Measurements from ENCODE around the gene SNRNP200.
A peak's percentile ranks its signal among the peaks of the same experiment; 100 is the strongest.

SNRNP200 gene

GRCh38 chr2:96305091-96305978 is at the start of gene SNRNP200:
SNRNP200 (minus strand) TSS chr2:96305546; CDS start chr2:96305437, 109 bp downstream.
- DNase-seq = peak; percentile 89

- no peak for DNase-seq
Observed at GRCh38 chr2:96354492-96354891, 49.1 kb upstream of the SNRNP200 start.

- peak; percentile 32 for DNase-seq
Observed at GRCh38 chr2:96353606-96354101, 48.3 kb upstream of the SNRNP200 start.

- no peak for DNase-seq
Observed at GRCh38 chr2:96353032-96353561, 47.8 kb upstream of the SNRNP200 start.

- no peak for DNase-seq
Observed at GRCh38 chr2:96347395-96347794, 42.0 kb upstream of the SNRNP200 start.

GRCh38 chr2:96345868-96346462 is 40.6 kb upstream of the SNRNP200 start:
- DNase-seq = peak; percentile 55

GRCh38 chr2:96345438-96345837 is 40.1 kb upstream of the SNRNP200 start:
- DNase-seq = peak; percentile 37

- peak; percentile 80 for DNase-seq
Observed at GRCh38 chr2:96344011-96344410, 38.7 kb upstream of the SNRNP200 start.

- DNase-seq = no peak
Observed at GRCh38 chr2:96342085-96342484, 36.7 kb upstream of the SNRNP200 start.

- DNase-seq = no peak
Observed at GRCh38 chr2:96341641-96342040, 36.3 kb upstream of the SNRNP200 start.

- peak; percentile 45 for DNase-seq
Observed at GRCh38 chr2:96340493-96341414, 35.4 kb upstream of the SNRNP200 start.

- peak; percentile 86 for DNase-seq
Observed at GRCh38 chr2:96336873-96337272, 31.5 kb upstream of the SNRNP200 start.

- no peak for DNase-seq
Observed at GRCh38 chr2:96336104-96336775, 30.9 kb upstream of the SNRNP200 start.

- no peak for DNase-seq
Observed at GRCh38 chr2:96333708-96334107, 28.4 kb upstream of the SNRNP200 start.

- DNase-seq = no peak
Observed at GRCh38 chr2:96330407-96330806, 25.1 kb upstream of the SNRNP200 start.

- DNase-seq = no peak
Observed at GRCh38 chr2:96329874-96330273, 24.5 kb upstream of the SNRNP200 start.

GRCh38 chr2:96329456-96329855 is 24.1 kb upstream of the SNRNP200 start:
- DNase-seq = no peak

GRCh38 chr2:96326990-96327820 is 21.9 kb upstream of the SNRNP200 start:
- no peak for DNase-seq

GRCh38 chr2:96326564-96326963 is 21.2 kb upstream of the SNRNP200 start:
- DNase-seq = no peak

- DNase-seq = no peak
Observed at GRCh38 chr2:96325884-96326255, 20.5 kb upstream of the SNRNP200 start.
